RWPE1 (cell line): ENCODE results near the gene NMS.
"Not testable (repeated sequence)": the region's sequence is repeated elsewhere in the genome, so short reads cannot be mapped to it uniquely, and the experiment has no call there.

Experiments
- CTCF ChIA-PET: fragments of 350-600 bp; sonication (Branson Sonifier 250); formaldehyde crosslinking; extraction: SDS; loops from one replicate; lab custom pipeline; 2021; lab: Yijun Ruan, JAX
- POLR2A ChIA-PET: fragments of 400-600 bp; formaldehyde crosslinking; extraction: SDS; loops from one replicate; lab custom pipeline; 2020; ENCODE audit warnings: antibody characterized with exemption; ENCODE audit not compliant: low non-redundant PET; lab: Yijun Ruan, JAX
- DNase-seq: peaks from one replicate; pipeline ENCODE4 v3.0.0; 2012; ENCODE audit warnings: low spot score
- H3K27ac ChIP-seq: fragments of 450-650 bp; 2 replicates; pipeline ENCODE4 v1.5.1; 2017
- CTCF ChIP-seq: fragments of 450-650 bp; conservative IDR thresholded peaks from 2 replicates; pipeline ENCODE4 v1.5.1; 2017; ENCODE audit warnings: low read depth, mild to moderate bottlenecking

Gene NMS

GRCh38 chr2:100451092-100451491 is 19.2 kb upstream of the NMS start:
- POLR2A ChIA-PET = no interaction called here
- CTCF ChIA-PET = no interaction called here
- no peak for DNase-seq
- TF ChIP-seq CTCF = no peak
- no peak overlapping the region for H3K27ac ChIP-seq

GRCh38 chr2:100451734-100452133 is 18.5 kb upstream of the NMS start:
- no peak for TF ChIP-seq CTCF
- H3K27ac ChIP-seq = no peak overlapping the region
- POLR2A ChIA-PET = no interaction called here
- CTCF ChIA-PET = no interaction called here
- peak; percentile 18 for DNase-seq

GRCh38 chr2:100453853-100454252 is 16.4 kb upstream of the NMS start:
- no peak for TF ChIP-seq CTCF
- ChIA-PET POLR2A (no interaction called here), CTCF (interaction anchor here (0.6 kb wide), 1 partner anchor 779 kb away, joined by 4 read pairs; no protein-coding TSS in a partner anchor)
- no peak for DNase-seq
- no peak overlapping the region for H3K27ac ChIP-seq

GRCh38 chr2:100456357-100456756 is 13.9 kb upstream of the NMS start:
- CTCF ChIA-PET, DNase-seq, H3K27ac ChIP-seq: not testable (repeated sequence)
- POLR2A ChIA-PET = interaction anchor here (0.6 kb wide), 1 partner anchor 107 kb away, joined by 9 read pairs; no protein-coding TSS in a partner anchor

- CTCF ChIA-PET = interaction anchor here (0.5 to 0.6 kb wide), 3 partner anchors 9 to 160 kb away, joined by 3 to 8 read pairs (median 4); partner anchors contain the start of gene NMS
Observed at GRCh38 chr2:100460904-100461530, 9.3 kb upstream of the NMS start.

GRCh38 chr2:100470898-100471514 is 724 bp downstream of the NMS start:
- CTCF ChIA-PET = interaction anchor here (1.1 kb wide), 1 partner anchor 208 kb away, joined by 5 read pairs; no protein-coding TSS in a partner anchor
- H3K27ac ChIP-seq = no peak overlapping the region
- POLR2A ChIA-PET = no interaction called here
- no peak for TF ChIP-seq CTCF
- DNase-seq = peak; percentile 31

More at GRCh38 chr2:100460904-100461530, 9.3 kb upstream of the NMS start:
- no peak overlapping the region for H3K27ac ChIP-seq
- DNase-seq = no peak
- POLR2A ChIA-PET = no interaction called here
- no peak for TF ChIP-seq CTCF

- ChIA-PET CTCF (no interaction called here), POLR2A (interaction anchor here (0.7 kb wide), 1 partner anchor 743 kb away, joined by 4 read pairs; no protein-coding TSS in a partner anchor)
- no peak for DNase-seq
- no peak overlapping the region for H3K27ac ChIP-seq
- TF ChIP-seq CTCF = no peak
Observed at GRCh38 chr2:100476606-100477005, 6.3 kb downstream of the NMS start.
